GM19193 (cell line): ENCODE results near the gene TENM3.

Source experiments
- POLR2A ChIP-seq: IDR thresholded peaks from 4 replicates; pipeline ENCODE4 v1.6.1; 2011; ENCODE audit not compliant: insufficient read depth, insufficient read length; ENCODE audit errors: extremely low read depth

Gene TENM3

GRCh38 chr4:182409271-182409670, 166.1 kb downstream of the TENM3 start:
- no peak for TF ChIP-seq POLR2A

DNA sequence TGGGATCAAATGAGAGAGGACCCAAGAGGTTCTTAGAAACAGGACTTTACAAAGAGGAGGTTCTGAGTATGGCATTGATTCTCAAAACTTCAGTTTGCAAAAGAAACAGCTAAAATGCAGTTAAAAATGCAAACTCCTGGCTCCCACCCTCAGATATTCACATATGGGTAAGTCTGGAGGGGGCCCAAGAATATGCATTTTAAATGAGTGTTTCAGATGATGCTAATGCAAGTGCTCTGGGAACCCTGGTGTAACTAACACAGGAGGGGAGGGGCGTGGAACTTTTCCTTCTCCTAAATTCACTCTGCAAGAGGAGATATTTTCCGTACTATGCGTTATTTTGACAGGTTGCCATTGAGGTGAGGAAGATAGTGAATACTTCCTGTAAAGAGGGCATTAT, 168.2 kb downstream of the TENM3 start:
- TF ChIP-seq POLR2A, result no peak

DNA sequence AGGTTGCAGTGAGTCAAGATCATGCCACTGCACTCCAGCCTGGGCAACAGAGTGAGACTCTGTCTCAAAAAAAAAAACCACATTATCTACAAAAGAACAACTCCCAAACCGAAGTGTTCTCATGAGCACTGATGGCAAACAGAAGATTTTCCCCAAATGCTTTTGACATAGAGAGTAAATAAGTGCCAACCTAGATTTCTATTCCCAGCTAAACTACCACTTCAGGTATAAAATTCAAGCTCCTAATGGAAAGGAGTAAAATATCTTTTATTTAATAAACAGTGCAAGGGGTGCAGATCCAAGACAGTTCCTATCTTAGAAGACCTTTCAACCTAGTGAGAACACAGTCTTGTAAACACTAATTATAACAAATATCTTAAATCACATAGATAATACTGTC, 170.3 kb downstream of the TENM3 start:
- TF ChIP-seq POLR2A, result no peak

- no peak for TF ChIP-seq POLR2A
These were observed 171.9 kb downstream of the TENM3 start for GRCh38 chr4:182415116-182415515.

DNA sequence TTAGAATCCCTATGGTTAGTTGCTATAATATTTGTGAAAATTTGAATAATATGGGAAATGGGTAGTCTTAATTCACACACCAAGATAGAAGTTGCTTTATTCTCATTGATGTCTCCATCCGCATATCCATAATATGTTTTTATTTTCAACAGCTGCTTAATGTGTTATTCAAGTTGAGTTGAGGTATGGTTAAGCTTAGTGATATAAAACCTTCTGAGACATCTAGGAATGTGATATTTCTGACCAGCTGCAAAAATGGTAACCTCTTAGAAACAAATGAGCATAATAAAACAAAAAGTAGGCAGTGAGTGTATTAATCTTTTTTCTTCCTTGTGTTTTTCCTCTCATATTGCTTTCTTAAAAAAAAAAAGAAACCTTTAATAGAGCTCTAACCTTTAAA, 172.9 kb downstream of the TENM3 start:
- TF ChIP-seq POLR2A, result no peak

DNA sequence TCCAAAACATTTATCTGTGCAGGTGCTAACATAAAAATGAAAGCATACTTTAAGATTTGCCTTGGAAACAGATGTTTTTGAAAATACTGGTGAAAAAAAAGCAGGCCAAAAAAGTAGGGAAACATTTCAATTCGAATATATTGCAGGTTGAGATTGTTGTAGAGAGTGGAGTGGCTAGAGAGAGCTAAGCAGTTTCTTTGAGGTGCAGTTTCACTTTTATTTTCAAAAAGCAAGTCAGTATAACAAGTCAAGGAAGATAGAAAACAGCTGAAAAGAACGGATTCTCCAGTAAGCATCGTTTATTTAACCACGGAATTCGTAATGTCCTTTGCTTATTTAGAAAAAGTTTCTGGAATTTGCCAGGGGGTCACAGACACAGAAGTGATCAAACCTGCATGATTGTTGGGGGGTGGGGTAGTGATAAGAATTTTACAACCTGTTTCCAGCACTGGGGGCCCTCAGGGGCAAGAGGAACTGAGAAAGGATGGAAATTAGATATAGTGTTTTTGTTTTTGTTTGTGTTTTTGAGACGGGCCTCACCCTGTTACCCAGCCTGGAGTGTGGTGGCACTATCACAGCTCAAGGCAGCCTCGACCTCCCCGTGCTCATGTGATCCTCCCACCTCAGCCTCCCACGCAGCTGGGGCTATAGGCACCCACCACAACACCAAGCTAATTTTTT, 175.0 kb downstream of the TENM3 start:
- TF ChIP-seq POLR2A, result no peak

- no peak for TF ChIP-seq POLR2A
These were observed 177.0 kb downstream of the TENM3 start for GRCh38 chr4:182420189-182420588.

DNA sequence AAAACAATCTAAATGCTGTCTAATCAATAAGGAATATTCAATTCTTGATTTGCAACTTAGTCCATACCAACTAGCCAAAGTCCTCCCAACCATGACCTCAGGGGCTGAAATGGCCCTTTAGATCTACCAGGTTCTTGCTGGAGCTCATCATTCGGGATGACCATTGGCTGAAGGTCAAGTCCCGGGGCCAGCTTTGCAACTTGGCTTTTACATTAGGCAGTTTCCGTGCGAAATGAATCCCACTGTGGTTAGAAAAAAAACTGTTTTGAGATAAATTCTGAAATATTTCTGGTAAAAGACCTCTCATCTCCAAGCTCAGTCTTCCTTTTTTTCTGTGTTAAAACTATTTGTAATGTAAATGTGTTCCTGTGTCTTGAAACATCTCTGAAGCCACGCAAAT, 178.6 kb downstream of the TENM3 start:
- no peak for TF ChIP-seq POLR2A

GRCh38 chr4:182425302-182425701, 182.1 kb downstream of the TENM3 start:
- no peak for TF ChIP-seq POLR2A

- no peak for TF ChIP-seq POLR2A
These were observed 183.7 kb downstream of the TENM3 start for GRCh38 chr4:182426901-182427300.

DNA sequence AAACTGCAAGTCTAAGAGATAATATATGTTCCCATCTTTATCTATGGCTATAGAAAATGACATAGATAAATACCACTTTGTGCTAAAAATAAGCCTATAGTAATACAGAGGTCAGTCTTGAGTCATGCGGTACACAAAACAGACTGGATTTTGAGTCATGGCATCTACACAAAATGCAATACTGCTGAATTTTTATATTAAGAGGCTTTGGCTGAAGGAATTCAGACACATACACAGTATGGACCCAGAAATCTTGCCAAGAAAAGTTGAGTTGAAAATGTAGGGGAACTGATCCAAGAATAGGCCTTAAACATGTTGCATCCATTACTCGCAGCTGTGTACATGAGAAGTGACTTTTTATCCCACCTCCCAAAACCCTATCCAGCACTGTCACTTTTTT, 184.4 kb downstream of the TENM3 start:
- TF ChIP-seq POLR2A, result no peak

GRCh38 chr4:182429896-182430295, 186.7 kb downstream of the TENM3 start:
- no peak for TF ChIP-seq POLR2A

DNA sequence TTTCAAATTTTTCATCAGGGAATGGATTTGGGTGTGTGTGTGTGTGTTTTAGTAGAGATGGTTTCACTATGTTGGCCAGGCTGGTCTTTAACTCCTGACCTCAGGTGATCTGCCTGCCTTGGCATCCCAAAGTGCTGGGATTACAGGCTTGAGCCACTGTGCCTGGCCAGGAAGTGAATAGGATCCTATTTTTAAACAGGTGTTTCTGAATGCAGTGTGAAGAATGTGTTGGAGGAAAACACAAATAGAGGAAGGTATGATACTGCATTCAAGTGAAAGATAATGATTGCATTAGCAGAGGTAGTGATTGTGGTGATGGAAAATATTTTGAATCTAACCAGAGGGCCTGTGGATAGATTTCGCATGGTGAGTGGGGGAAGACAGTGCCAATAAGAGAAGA, 189.6 kb downstream of the TENM3 start:
- no peak for TF ChIP-seq POLR2A

- TF ChIP-seq POLR2A, result no peak
These were observed 191.5 kb downstream of the TENM3 start for GRCh38 chr4:182434720-182435119.

- TF ChIP-seq POLR2A, result no peak
These were observed 192.2 kb downstream of the TENM3 start for GRCh38 chr4:182435401-182435800.

GRCh38 chr4:182443070-182443469, 199.9 kb downstream of the TENM3 start:
- TF ChIP-seq POLR2A, result no peak

DNA sequence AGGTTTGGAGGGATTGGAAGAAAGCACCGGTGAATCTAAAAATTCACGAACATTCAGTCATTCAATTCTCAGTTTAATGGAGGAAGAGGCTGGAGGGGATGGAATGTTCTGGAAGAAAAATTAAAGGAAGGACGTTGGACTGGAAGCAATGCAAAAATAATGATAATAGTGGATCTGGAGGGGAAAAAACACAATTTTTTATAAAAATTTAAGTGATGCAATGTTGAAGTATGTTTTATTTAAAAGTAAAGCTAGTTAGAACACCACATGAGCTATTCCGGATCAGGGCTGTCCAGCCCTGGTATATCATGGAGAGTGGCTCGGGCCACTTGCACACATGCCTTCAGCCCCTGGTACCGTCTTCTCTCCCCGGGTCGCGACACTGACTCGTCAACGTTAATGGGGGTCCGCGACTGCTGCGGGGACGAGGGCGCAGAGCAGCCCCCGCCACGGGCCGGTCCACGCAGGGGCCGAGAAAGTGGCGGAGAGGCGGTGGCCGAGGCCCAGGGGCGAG, 204.6 kb downstream of the TENM3 start:
- no peak for TF ChIP-seq POLR2A
